ENCODE data around the gene TRIP11.
A peak's percentile ranks its signal among the peaks of the same experiment; 100 is the strongest.
"Not testable (repeated sequence)": the region's sequence is repeated elsewhere in the genome, so short reads cannot be mapped to it uniquely, and the experiment has no call there.

Gene TRIP11

DNA sequence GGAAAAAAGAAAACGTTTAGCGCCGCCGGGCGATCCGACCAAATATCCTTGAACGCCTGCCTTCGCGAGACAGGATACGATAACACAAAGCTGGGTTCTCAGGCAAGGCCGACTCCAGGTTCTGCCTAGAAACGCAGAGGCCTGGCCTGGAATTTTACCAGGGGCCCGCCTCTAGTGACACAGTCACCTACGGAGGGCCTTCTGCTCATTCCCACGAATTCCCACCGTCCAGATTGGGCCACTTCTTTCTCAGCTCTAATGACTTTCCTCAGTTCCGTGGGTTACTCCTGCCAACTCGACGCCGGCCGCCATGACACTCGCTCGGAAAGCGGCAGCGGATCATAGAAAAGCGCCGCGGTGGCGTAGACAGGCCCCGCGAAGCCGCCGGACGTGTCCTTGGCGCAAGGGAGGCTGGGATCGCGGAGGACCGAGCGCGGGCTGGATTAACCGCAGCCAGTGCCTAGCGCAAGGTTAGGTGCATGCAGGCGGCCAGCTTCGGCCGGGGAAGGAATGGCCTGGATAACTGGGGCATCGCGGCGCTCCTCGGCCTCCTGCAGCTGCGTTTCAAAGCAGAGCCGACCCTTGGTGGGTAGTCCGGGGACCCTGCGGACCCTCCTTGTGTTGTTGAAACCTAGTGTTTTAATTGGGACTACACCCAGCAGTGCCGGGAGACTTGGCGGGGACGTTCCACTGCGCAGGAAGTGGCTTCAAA is at the start of gene TRIP11:
TRIP11 (minus strand) TSS at position 341 of the 712 bp plus-strand sequence. CDS start 374 bp downstream, outside the sequence.
- peak; percentile 92 for DNase-seq

- DNase-seq = no peak
Measured at GRCh38 chr14:92088494-92088893, 48.6 kb upstream of the TRIP11 start.

DNA sequence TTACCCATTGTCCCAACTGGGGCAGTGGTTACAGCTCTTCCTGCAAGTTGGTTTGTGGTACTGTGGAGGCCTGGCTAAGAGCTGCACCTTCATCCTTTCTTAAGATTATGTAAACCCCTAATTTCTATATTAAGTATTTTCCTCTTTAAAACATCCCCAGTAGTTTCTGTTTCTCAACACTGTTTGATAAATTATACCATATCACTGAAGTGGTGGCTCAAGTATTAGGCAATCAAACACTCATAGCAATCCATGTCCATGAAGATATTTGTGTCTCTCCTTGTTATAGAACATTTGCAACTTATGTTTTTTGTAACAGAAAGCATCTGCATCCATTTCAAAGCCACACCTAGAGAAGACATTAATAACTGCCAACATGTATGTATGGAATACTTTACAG is 34.7 kb upstream of the TRIP11 start:
- DNase-seq = no peak

GRCh38 chr14:92058006-92058917 is 18.4 kb upstream of the TRIP11 start:
- no peak for DNase-seq

DNA sequence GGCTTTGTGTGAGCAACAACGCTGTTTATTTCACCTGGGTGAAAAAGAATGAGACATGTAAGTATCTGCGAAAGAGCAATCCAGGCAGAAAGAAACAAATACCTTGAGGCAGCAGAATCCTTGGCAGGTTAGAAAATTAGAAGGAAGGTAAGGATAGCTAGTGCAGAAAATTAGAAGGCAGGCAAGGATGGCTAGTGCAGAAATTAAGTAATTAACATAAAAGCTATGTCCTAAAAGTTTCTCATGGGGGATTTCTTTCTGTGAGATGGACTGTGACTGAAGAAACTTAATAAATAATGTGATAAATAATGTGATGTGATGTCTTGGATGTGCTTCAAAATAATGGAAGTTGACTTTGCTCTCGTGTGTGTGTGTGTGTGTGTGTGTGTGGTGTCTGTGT is 9.9 kb upstream of the TRIP11 start:
- DNase-seq = no peak

- DNase-seq = not testable (repeated sequence)
Measured at GRCh38 chr14:92049221-92049620, 9.4 kb upstream of the TRIP11 start.

DNA sequence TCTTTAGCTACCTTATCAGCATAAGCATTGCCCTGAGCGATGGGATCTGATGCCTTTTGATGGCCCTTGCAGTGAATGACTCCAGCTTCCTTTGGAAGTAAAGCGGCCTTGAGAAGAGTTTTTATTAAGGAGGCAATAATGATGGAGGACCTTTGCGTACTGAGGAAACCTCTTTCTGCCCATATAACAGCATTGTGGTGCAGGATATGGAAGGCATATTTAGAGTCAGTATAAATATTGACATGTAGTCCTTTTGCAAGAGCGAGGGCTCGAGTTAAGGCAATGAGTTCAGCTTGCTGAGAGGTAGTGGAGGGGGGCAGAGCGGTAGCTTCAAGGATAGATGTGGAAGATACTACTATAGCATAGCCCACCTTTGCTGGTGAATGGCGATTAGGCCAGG is 6.0 kb upstream of the TRIP11 start:
- not testable (repeated sequence) for DNase-seq

DNA sequence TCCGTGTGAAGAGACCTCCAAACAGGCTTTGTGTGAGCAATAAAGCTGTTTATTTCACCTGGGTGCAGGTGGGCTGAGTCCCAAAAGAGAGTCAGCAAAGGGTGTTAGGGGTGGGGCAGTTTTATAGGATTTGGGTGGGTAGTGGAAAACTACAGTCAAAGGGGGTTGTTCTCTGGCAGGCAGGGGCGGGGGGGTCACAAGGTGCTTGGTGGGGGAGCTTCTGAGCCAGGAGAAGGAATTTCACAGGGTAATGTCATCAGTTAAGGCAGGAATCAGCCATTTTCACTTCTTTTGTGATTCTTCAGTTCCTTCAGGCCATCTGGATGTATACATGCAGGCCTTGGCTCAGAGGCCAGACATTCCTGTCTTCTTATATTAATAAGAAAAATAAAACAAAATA is 1.9 kb upstream of the TRIP11 start:
- DNase-seq = not testable (repeated sequence)

DNA sequence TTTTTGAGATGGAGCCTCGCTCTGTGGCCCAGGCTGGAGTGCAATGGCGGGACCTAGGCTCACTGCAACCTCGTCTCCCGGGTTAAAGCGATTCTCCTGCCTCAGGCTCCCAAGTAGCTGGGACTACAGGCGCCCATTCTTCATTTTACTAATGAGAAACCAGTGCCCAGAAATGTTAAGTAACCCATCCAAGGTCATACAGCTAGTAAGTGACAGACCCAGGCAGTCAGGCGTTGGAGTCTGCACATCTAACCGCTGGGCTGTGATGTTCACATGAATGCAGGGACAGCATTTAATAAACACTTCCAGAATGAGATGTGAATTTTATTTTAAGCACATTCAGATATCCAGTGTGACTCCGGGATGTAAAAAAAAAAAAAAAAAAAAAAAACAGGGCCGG is 1.3 kb upstream of the TRIP11 start:
- no peak for DNase-seq

DNA sequence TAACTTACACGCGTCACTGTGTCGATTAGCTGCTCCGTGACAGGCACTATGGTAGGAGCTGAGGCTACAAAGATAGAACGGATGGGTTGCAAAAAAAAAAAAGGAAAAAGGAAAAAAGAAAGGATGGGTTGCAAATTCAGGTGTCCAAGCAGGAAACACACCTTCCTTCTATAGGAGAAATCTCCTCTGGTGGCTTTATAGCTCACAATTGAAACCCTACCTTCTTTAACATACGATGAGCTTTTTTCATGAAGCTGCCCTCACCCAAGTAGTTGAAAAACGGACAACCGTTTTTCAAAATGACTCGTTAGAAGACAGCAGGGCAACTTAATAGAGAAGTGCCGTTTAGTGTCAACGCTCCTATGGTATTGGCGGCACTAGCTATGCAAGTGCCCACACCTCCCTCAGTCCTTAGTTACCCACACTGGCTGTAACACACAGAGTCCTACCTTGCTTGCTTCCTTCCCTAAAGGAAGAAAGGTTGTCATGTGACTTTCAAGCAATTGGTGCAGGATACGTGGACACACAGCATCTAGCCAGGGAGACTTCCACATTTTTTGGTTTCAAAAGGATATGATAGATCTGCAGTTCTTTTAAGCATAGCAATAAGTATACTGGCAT is 682 bp upstream of the TRIP11 start:
- DNase-seq = peak; percentile 17

DNA sequence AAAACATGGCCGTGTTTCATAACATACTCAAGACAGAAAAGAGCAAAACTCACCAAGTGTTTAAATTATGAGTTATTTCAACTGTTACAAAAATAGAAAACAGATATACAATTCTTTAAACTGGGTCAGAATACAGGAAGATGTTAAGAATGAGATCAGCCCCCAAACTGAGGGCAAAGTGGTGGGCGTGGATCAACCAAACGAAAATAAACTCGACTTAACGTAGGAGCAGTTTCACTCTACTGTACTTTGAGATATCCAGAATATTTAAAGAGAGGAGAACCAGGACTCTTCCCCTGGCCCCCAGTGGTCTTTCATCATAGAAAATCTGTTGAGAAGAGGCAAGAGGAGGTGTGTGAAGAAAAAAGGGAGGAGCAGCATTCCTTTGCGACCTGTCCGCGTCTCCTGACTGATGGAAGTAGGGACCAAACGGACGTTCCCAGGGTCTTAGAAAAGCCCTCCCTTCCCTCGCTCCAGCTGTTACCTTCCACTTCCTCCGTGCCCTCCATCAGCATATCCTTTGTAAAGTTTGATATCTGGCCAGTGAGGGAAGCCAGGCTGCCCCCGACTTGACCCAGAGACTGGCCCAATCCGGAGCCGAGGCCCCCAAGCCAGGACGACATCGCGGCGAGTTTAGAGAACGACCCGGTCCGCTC is 668 bp downstream of the TRIP11 start:
- DNase-seq = peak; percentile 72

GRCh38 chr14:92037989-92038388 is 1.9 kb downstream of the TRIP11 start:
- no peak for DNase-seq

- DNase-seq = no peak
Measured at GRCh38 chr14:92035890-92036289, 4.0 kb downstream of the TRIP11 start.

- DNase-seq = no peak
Measured at GRCh38 chr14:92033906-92034687, 5.8 kb downstream of the TRIP11 start.

GRCh38 chr14:92033433-92033832 is 6.4 kb downstream of the TRIP11 start:
- no peak for DNase-seq

DNA sequence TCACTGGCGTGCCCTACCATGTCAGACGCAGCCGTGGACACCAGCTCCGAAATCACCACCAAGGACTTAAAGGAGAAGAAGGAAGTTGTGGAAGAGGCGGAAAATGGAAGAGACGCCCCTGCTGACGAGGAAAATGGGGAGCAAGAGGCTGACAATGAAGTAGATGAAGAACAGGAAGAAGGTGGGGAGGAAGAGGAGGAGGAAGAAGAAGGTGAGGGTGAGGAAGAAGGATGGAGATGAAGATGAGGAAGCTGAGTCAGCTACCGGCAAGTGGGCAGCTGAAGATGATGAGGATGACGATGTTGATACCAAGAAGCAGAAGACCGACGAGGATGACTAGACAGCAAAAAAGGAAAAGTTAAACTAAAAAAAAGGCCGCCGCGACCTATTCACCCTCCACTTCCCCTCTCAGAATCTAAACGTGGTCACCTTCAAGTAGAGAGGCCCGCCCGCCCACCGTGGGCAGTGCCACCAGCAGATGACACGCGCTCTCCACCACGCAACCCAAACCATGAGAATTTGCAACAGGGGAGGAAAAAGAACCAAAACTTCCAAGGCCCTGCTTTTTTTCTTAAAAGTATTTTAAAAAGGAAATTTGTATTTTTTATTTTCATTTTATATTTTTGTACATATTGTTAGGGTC is 13.2 kb downstream of the TRIP11 start:
- DNase-seq = no peak

DNA sequence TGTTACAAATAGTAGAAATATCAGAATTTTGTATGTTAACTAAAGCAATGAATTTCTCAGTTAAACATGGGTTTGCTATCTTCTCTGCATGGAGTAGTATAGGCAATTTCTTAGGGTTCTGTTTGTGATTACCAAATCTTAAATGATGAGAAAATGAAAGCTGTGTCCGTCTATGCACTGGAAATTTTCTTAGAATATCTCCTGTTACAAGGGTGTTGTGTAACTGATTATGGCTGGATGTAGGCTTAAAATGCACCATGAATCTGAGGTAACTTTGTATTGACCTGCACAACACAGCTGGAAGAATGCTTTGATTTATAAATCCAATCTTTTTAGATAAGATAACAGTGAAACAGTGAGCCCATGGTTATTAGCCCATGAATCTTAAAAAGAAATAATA is 17.8 kb downstream of the TRIP11 start:
- DNase-seq = no peak

GRCh38 chr14:92021523-92021922 is 18.3 kb downstream of the TRIP11 start:
- no peak for DNase-seq

GRCh38 chr14:92014040-92014439 is 25.8 kb downstream of the TRIP11 start:
- DNase-seq = no peak

- DNase-seq = no peak
Measured at GRCh38 chr14:92012121-92012748, 27.6 kb downstream of the TRIP11 start.

DNA sequence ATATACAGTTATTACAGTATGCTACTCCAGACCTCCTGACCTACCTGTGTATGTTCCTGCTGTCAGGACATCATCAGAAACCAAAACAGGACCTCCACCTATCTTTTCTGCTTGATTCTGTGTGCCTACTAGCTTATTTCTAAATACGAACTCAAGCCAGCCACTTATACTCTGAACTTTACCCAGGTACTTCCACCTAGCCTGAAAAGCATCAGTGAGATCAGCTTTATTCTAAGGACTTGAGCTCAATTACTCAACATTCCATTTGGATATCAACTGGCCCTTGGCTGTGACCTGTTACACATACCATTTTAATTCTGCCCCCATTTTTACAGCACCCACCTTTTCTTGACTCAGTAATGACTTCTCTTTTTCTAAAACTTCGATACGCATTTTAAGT is 29.2 kb downstream of the TRIP11 start:
- no peak for DNase-seq

Measured in fibroblast of skin of right quadriceps (primary cell).